B cell (primary cell): ENCODE data around the gene LNPK. TPM values are rescaled to one million over a fixed set of nuclear protein-coding genes. Genes with fewer than 3 reads are reported as not detected.

ENCODE experiments used
- ATAC-seq: fragments of 200-7000 bp; cut with Tn5 transposase; one replicate; pipeline ENCODE4 v1.10.0; 2021; ENCODE audit warnings: low read depth, mild to moderate bottlenecking, moderate number of reproducible peaks, moderate library complexity
- CTCF ChIA-PET: fragments of 350-600 bp; sonication (Branson Sonifier 250); formaldehyde crosslinking; loops from one replicate; lab custom pipeline; 2021; ENCODE audit warnings: antibody characterized with exemption, inconsistent platforms; lab: Charles Lee
- POLR2A ChIA-PET: fragments of 350-600 bp; sonication (Branson Sonifier 250); formaldehyde crosslinking; loops from one replicate; lab custom pipeline; 2021; ENCODE audit warnings: antibody characterized with exemption; lab: Charles Lee
- DNase-seq: peaks from one replicate; pipeline ENCODE4 v3.0.0; 2013
- H2AFZ ChIP-seq: 2 replicates; pipeline ENCODE4 v1.6.1; 2012; ENCODE audit warnings: mild to moderate bottlenecking, low read depth, low read length; ENCODE audit not compliant: insufficient read depth, poor library complexity, severe bottlenecking
- H3K27ac ChIP-seq, 2 donors: 1 replicate in 1 of 2; 2 replicates in 1 of 2; pipeline ENCODE4 v1.5.1; 2012 to 2013; ENCODE audit warnings: low read length in 2 of 2, mild to moderate bottlenecking in 2 of 2, moderate library complexity in 1 of 2
- H3K27me3 ChIP-seq, 4 experiments: fragments of 200-600 bp in 1 of 4; sonication (generic) in 1 of 4; replicated peaks in 1 of 4; 1 replicate in 2 of 4; 2 replicates in 2 of 4; pipeline versions ENCODE4 v1.6.1 to v1.7.0; 2013 to 2016; ENCODE audit warnings: low read length in 3 of 4, mild to moderate bottlenecking in 2 of 4, mixed read lengths in 1 of 4, moderate library complexity in 1 of 4; ENCODE audit not compliant: insufficient read depth in 4 of 4, control insufficient read depth in 3 of 4; ENCODE audit errors: control extremely low read depth in 1 of 4
- H3K36me3 ChIP-seq, 2 experiments: replicated peaks in 1 of 2; 1 replicate in 1 of 2; 2 replicates in 1 of 2; pipeline versions ENCODE4 v1.6.1 to v1.7.1; 2013; ENCODE audit warnings: low read length in 1 of 2; ENCODE audit not compliant: insufficient read depth in 2 of 2, control insufficient read depth in 1 of 2; ENCODE audit errors: control extremely low read depth in 1 of 2, extremely low read depth in 1 of 2
- H3K4me1 ChIP-seq, 2 donors: fragments of 200-600 bp in 1 of 2; sonication (generic) in 1 of 2; 1 replicate in 1 of 2; 2 replicates in 1 of 2; pipeline versions ENCODE4 v1.5.1 to v1.6.1; 2013 to 2017; ENCODE audit warnings: low read length in 2 of 2; ENCODE audit not compliant: control insufficient read depth in 2 of 2, insufficient read depth in 2 of 2
- H3K4me2 ChIP-seq: replicated peaks from 2 replicates; pipeline ENCODE3; 2012; ENCODE audit warnings: mild to moderate bottlenecking, low read depth, low read length; ENCODE audit not compliant: poor library complexity, severe bottlenecking
- H3K4me3 ChIP-seq, 5 experiments: fragments of 200-600 bp in 1 of 5; sonication (generic) in 1 of 5; 1 replicate in 3 of 5; 2 replicates in 2 of 5; pipeline versions ENCODE4 v1.5.1 to v1.7.0; 2011 to 2016; ENCODE audit warnings: low read length in 4 of 5, mild to moderate bottlenecking in 4 of 5, low read depth in 2 of 5, control low read depth in 1 of 5, moderate library complexity in 1 of 5; ENCODE audit not compliant: insufficient read depth in 1 of 5; ENCODE audit errors: control extremely low read depth in 1 of 5, extremely low read depth in 1 of 5
- H3K79me2 ChIP-seq: fragments of 200-600 bp; sonication (generic); one replicate; pipeline ENCODE4 v1.6.0; 2016; ENCODE audit warnings: low read length; ENCODE audit not compliant: control insufficient read depth, insufficient read depth
- H3K9ac ChIP-seq: fragments of 200-600 bp; sonication (generic); 2 replicates; pipeline ENCODE4 v1.6.1; 2017; ENCODE audit warnings: mild to moderate bottlenecking, low read length, moderate library complexity
- H3K9me3 ChIP-seq, 3 donors: one replicate each; pipeline versions ENCODE4 v1.6.1 to v1.7.1; 2013; ENCODE audit warnings: low read length in 2 of 3; ENCODE audit not compliant: control insufficient read depth in 2 of 3, insufficient read depth in 1 of 3; ENCODE audit errors: control extremely low read depth in 1 of 3
- H4K20me1 ChIP-seq: 2 replicates; pipeline ENCODE4 v1.6.0; 2012; ENCODE audit warnings: mild to moderate bottlenecking, low read length; ENCODE audit not compliant: insufficient read depth, control insufficient read depth, poor library complexity, severe bottlenecking
- H3K27ac Mint-ChIP-seq: one replicate; pipeline ENCODE4 v1.8.0; 2021; ENCODE audit warnings: mixed read lengths
- H3K27me3 Mint-ChIP-seq: one replicate; pipeline ENCODE4 v1.8.0; 2021; ENCODE audit warnings: mixed read lengths
- H3K4me1 Mint-ChIP-seq: one replicate; pipeline ENCODE4 v1.8.0; 2021; ENCODE audit warnings: mixed read lengths
- H3K4me3 Mint-ChIP-seq: one replicate; pipeline ENCODE4 v1.8.0; 2021; ENCODE audit warnings: mixed read lengths
- H3K9me3 Mint-ChIP-seq: one replicate; pipeline ENCODE4 v1.8.0; 2022; ENCODE audit warnings: mixed read lengths; ENCODE audit not compliant: insufficient read depth
- CTCF ChIP-seq: fragments of 200-600 bp; IDR thresholded peaks from one replicate; pipeline ENCODE4 v1.8.0; 2022; ENCODE audit warnings: antibody characterized with exemption, mild to moderate bottlenecking
- EZH2 ChIP-seq: IDR thresholded peaks from 2 replicates; pipeline ENCODE4 v1.6.1; 2012; ENCODE audit warnings: borderline replicate concordance, low read depth, mild to moderate bottlenecking, moderate library complexity, low read length; ENCODE audit not compliant: insufficient read depth, poor library complexity, severe bottlenecking
- WGBS: methylation state at CpG from one replicate; pipeline ENCODE4 v1.1.5; 2013; ENCODE audit warnings: missing lambda C conversion rate; ENCODE audit not compliant: insufficient coverage; 5-methylcytosine and 5-hydroxymethylcytosine counted together
- intact Hi-C: fragments of 100-400 bp; cut with micrococcal nuclease; formaldehyde crosslinking; loops from one replicate; pipeline ENCODE4 v1.10.0; 2022
- polyA plus RNA-seq: library from polyadenylated mRNA; depleted of rRNA; stranded (reverse); fragments of >200 nt; gene quantifications from 2 replicates; pipeline ENCODE4 v1.2.3, GENCODE V29; 2012
- total RNA-seq, 2 donors: library from RNA; stranded (reverse); fragments of 120-200 nt in 1 of 2; gene quantifications; 1 replicate in 1 of 2; 2 replicates in 1 of 2; pipeline versions ENCODE4 v1.2.3 to v1.2.4, GENCODE V29; 2013 to 2022

Gene LNPK
- total and polyA plus RNA-seq, 2 donors (not counting 1 experiment from before 2014, with no cell fraction given) = 3.2 to 15.9 TPM

- H3K4me1 Mint-ChIP-seq = no peaks in the 10 kb centered on the region
- Histone ChIP-seq H3K4me1 (no peaks in the 10 kb centered on the region), H3K9me3 (no peaks in the 10 kb centered on the region), H3K36me3 (peaks cover 0 to 11% of the 10 kb centered on the region in 2 experiments), H2AFZ (no peak overlapping the region), H4K20me1 (no peaks in the 10 kb centered on the region), H3K4me2 (no peak overlapping the region), H3K27me3 (no peaks in the 10 kb centered on the region), H3K9ac (no peak overlapping the region), H3K4me3 (no peak overlapping the region), H3K27ac (no peak overlapping the region), H3K79me2 (no peaks in the 10 kb centered on the region)
- CTCF ChIA-PET = no interaction called here
- TF ChIP-seq CTCF (no peak), EZH2 (no peak)
- H3K27me3 Mint-ChIP-seq = no peaks in the 10 kb centered on the region
- no peak overlapping the region for H3K27ac Mint-ChIP-seq
- intact Hi-C loops = no loop called here
- DNase-seq = no peak
- ATAC-seq = no peak
- no peaks in the 10 kb centered on the region for H3K9me3 Mint-ChIP-seq
- POLR2A ChIA-PET = no interaction called here
- no CpG with 5 or more reads among the region's 1 CpG for WGBS
- H3K4me3 Mint-ChIP-seq = no peak overlapping the region
Measured at GRCh38 chr2:175930504-175930903, 71.6 kb downstream of the LNPK start.

- H3K27me3 ChIP-seq = no peaks in the 10 kb centered on the region
- ChIA-PET CTCF (no interaction called here), POLR2A (no interaction called here)
- no peaks in the 10 kb centered on the region for H3K4me1 ChIP-seq
- no peaks in the 10 kb centered on the region for H3K79me2 ChIP-seq
- Mint-ChIP-seq H3K4me3 (no peak overlapping the region), H3K27me3 (no peaks in the 10 kb centered on the region), H3K9me3 (no peaks in the 10 kb centered on the region), H3K4me1 (no peaks in the 10 kb centered on the region), H3K27ac (no peak overlapping the region)
- no peak overlapping the region for H2AFZ ChIP-seq
- no peaks in the 10 kb centered on the region for H4K20me1 ChIP-seq
- ATAC-seq (no peak), DNase-seq (no peak)
- no peak overlapping the region for H3K4me2 ChIP-seq
- H3K27ac ChIP-seq = no peak overlapping the region
- no peaks in the 10 kb centered on the region for H3K9me3 ChIP-seq
- H3K9ac ChIP-seq = no peak overlapping the region
- H3K4me3 ChIP-seq = no peak overlapping the region
- peaks cover 0 to 11% of the 10 kb centered on the region in 2 experiments for H3K36me3 ChIP-seq
- 83% methylated on average over 2 of the region's 5 CpGs for WGBS
- TF ChIP-seq CTCF (no peak), EZH2 (no peak)
- intact Hi-C loops = no loop called here
Measured at GRCh38 chr2:175929850-175930249, 72.2 kb downstream of the LNPK start.
